Astrocyte (in vitro differentiated cells and primary cell): ENCODE measurements around the gene CCL28.

Source experiments
- EZH2 ChIP-seq: IDR thresholded peaks from 2 replicates; pipeline ENCODE4 v1.6.1; 2012; ENCODE audit warnings: mild to moderate bottlenecking, low read length, inconsistent platforms; ENCODE audit not compliant: insufficient read depth
- TF ChIP-seq, protein P1 (sequence below): IDR thresholded peaks from 2 replicates; pipeline ENCODE4 v1.5.1; 2011; ENCODE audit warnings: low read depth, mild to moderate bottlenecking, inconsistent platforms, low read length, moderate library complexity; ENCODE audit not compliant: insufficient read depth

DNA sequence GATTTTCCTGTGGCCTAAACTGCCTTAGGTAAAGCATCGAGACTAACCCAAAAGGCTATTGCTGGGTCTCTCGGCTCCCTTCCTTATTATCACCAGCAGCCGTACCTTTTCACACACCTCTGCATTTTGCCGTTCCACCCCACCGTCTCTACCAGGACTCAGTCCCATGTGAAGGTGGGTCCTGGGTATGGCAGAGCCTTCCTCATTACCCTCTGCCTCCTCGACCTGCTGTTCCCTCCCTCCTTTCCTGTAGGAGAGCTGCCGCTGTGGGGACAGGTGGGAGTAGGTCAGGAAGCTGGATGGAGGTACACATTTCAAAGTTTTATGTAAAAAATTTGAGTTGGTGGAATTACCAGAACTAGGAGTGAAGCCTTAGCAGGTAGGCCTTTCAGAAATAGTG, 1.8 kb downstream of the CCL28 start:
- TF ChIP-seq, protein P1, sequence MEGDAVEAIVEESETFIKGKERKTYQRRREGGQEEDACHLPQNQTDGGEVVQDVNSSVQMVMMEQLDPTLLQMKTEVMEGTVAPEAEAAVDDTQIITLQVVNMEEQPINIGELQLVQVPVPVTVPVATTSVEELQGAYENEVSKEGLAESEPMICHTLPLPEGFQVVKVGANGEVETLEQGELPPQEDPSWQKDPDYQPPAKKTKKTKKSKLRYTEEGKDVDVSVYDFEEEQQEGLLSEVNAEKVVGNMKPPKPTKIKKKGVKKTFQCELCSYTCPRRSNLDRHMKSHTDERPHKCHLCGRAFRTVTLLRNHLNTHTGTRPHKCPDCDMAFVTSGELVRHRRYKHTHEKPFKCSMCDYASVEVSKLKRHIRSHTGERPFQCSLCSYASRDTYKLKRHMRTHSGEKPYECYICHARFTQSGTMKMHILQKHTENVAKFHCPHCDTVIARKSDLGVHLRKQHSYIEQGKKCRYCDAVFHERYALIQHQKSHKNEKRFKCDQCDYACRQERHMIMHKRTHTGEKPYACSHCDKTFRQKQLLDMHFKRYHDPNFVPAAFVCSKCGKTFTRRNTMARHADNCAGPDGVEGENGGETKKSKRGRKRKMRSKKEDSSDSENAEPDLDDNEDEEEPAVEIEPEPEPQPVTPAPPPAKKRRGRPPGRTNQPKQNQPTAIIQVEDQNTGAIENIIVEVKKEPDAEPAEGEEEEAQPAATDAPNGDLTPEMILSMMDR, result no peak
- no peak for TF ChIP-seq EZH2
